ENCODE data around the gene PTGFRN.
A peak's percentile ranks its signal among the peaks of the same experiment; 100 is the strongest.

DNA sequence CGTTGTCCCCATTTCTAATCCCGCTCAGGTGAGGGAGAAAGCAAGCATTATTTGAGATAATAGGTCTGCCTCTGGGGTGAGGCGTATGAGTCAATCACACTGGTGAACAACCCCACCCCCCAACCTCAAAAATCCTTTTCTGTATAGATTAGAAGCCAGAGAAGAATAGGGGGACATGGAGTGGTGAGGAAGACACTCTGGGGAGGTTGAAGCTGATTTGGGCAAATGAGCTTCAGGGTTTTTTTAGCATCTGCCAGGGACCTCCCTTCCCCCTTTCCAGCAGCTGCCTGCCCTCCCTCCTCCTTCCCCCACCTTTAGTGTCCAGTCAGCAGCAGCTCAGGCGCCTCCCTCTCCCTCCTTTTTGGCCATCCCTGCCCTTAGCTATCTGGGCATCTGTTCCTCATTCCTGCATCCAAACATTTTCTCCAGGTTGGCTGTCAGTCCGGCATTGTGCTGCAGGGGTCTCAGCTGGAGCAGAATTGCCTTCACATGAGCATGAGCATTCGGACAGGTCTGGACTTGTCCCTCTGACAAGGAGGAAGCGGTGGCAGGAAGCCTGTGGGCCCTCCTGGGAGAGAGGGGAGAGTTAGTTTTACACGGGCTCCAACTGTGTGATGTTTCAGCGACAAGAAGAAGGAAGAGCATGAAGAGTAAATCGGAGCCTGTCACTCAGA is 30.8 kb upstream of the PTGFRN start:
- no peak for TF ChIP-seq POLR2A (conservative IDR thresholded peaks at IDR 0.05)
- TF ChIP-seq ZKSCAN1 (IDR thresholded peaks at IDR 0.05; ENCODE audit: low read depth, low read length), result no peak
- TF ChIP-seq ZBTB7A (IDR thresholded peaks at IDR 0.05; ENCODE audit: borderline replicate concordance, control insufficient read depth, low read depth, low read length), result no peak
- TF ChIP-seq, protein P1, sequence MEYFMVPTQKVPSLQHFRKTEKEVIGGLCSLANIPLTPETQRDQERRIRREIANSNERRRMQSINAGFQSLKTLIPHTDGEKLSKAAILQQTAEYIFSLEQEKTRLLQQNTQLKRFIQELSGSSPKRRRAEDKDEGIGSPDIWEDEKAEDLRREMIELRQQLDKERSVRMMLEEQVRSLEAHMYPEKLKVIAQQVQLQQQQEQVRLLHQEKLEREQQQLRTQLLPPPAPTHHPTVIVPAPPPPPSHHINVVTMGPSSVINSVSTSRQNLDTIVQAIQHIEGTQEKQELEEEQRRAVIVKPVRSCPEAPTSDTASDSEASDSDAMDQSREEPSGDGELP (CRISPR knock-in tag; IDR thresholded peaks at IDR 0.05; ENCODE audit: borderline replicate concordance), result peak; percentile 51; the same call in 1 of the 2 replicates
- no peak for TF ChIP-seq DACH1 (IDR thresholded peaks at IDR 0.05; ENCODE audit: partially characterized antibody)
